CD4-positive, alpha-beta T cell treated with Interferon alpha-2 for 1 hour (primary cell): ENCODE data around the gene LTF.

Experiments
- DNase-seq, 2 donors: peaks; one replicate each; pipeline ENCODE4 v3.0.0-alpha.2; 2020 to 2022

LTF gene

DNA sequence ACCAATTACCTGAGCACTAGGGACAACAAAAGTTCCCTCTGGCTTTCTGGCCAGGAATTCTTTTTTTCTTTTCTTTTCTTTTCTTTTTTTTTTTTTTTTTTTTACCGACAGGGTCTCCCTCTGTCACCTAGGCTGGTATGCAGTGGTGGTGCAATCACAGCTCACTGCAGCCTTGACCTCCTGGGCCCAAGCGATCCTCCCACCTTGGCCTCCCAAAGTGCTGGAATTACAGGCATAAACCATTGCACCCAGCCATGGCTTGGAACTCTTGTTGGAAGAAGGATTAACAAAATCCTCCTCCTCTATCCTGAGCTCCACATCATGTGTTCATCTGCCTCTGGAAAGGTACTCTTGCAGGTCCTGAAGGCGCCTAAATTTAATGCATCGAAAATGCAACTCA lies 2.9 kb upstream of the LTF start:
- DNase-seq, result no peak

DNA sequence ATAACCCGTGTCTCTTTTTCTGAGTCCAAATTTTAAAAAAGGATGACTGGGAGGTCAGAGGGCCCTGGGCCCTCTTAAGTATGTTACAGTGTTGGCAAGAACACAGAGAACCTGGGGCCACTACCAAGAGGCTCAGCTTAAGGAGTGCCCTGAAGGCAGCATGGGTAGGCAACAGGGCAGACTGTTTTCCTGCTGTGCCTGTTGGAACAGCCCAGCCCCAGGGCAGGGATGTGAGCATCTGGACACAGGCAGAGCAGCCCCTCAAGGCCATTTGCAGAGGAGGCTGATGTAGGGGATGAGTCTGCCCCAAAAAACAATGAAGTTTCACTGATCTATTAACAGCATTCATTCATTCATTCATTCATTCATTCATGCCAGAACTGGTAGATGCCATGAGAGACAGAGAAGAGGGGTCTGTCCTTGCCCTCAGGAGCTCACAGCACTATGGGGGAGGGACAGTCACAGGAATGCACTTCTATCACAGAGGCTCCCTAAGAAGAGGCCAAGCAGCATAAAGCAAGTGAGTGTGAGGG lies 2.2 kb upstream of the LTF start:
- DNase-seq, result no peak

DNA sequence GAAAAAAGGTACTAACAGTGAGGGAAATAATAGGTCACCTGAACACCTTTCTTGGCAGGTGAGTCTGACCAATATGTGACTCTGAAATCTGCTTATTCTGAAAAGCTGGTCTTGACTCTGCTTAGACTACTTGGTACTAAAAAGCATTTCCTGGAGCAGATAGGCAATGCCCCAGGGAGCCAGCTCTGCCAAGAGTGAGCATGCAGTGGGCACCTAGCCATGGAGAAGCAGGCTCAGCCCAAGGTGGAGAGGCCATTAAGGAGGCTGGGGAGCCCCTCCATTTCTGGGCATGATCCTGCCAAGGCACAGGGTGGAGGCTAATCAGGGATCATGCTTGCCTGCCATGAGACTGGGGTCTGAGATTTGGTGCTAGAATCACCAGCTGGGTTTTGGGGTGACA lies 1.6 kb upstream of the LTF start:
- no peak for DNase-seq

DNA sequence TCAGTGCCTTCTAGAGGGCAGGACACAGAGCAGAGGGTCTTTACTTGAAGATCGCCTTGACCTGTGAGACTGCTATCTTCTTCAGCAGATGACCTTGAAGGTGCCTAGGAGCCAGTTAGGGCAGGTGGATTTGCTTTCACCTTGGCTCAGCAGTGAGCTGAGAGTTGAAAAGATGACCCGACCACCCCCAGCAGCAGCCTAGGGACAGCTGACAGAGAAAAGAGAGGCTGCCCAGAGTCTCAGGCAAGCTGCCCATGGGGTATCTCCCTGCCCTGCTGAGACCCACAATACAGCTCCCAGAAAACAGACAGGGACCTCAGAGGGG lies 453 bp upstream of the LTF start:
- no peak for DNase-seq

DNA sequence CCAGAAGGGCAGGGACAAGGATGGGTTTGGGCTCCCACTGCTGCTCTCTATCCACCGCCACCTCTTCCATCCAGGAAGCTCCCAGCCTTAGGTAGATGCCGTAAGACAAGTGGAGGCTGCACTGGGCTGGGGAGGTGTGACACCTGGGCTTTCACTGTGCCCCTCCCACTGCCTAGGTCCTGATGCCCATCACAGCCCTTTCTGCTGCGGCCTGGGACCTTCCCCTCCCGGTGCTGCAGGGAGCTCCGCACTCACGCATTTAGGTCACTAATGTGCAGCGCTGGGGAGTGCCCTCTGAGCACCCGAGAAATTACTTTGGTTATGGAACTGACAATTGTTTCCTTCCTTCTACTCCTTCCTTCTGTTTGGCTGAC lies 850 bp downstream of the LTF start:
- DNase-seq, result no peak

DNA sequence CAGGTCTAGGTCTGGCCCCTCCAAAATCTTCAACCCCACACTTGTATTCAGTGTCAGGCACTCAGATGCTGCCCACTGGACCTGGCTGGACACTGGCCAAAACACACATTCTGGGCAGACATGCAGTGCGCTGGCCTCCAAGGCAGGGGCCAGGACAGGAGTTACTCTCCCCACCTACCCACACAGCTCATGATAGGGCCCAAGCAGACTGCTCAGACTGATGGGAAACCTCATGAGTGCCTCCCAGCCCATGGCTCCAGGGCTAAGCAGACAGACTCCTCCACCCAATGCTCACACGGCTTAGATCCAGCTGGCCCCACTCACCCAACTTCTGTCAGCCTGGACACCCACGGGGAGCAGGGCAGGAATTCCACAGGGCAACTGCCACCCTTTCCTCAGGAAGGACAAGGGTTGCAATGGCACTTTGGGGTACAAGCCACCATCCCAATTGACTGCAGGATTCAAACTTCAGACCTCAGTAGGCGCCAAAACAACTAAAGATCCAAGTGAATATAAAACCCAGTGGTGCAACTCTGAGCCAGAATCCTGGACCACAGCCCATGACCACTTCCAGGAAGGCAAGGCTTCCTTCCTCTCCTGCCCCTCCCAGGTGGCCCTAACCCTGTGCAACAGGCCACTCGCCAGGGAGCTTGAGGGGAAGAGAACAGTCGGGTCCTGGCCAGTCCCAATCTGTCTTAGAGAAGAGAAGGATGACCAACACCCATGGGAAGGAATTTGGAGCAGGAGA lies 1.4 kb downstream of the LTF start:
- no peak for DNase-seq

DNA sequence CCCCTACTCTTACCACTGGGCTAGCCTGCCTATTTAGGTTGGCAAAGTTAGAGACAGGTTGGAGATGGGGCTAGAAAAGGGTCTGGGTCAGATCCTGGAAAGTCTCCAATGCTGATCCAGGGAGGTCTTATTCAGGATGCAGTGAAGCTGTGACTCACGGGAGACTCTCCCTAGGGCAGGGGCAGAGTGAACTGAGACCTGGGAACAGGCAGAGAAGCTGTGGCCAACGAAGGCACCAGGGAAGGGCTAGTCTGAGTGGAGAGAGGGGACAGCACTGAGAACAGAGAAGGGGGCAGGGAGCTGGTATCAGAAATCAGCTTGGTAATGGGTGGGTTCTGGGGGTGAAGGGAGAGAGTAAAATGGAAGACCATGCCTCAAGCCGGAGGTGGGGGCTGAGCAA lies 2.2 kb downstream of the LTF start:
- no peak for DNase-seq

DNA sequence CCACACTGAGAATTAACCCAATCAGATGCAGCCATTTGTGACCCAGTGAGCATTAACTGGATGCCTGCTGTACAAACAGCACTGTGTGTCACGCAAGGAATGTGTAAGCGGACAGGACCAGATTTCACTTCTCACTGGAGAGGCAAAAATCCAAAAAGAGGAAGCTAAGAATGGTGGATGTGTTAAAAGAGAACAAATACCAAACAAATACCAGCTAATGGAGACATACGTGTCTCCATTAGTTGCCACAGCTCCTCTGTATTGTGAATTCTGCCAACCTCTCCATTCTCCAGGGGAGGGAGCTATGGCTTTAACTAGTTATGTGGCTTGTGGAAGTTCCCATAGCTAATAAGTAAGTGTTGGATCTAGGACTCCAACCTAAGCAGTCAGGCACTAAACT lies 2.6 kb downstream of the LTF start:
- DNase-seq, result no peak

DNA sequence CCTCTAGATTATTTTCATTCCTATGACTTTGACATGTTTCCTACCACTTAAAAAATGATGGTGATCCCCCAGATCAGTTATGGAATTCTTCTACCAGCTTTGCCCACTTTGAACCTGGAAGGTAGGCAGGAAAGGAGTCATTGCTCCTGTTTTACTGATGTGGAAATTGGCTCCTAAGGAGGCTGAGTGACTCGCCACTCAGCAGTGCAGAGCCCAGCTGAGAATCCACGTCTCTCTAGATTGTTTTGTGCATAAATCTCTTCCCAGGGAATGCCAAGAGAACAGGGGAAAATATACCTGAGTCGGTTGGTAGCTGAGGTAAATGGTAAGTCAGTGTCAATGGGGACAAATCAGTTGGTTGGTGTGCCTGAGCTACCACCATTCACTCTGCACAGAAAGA lies 4.7 kb downstream of the LTF start:
- DNase-seq, result no peak

DNA sequence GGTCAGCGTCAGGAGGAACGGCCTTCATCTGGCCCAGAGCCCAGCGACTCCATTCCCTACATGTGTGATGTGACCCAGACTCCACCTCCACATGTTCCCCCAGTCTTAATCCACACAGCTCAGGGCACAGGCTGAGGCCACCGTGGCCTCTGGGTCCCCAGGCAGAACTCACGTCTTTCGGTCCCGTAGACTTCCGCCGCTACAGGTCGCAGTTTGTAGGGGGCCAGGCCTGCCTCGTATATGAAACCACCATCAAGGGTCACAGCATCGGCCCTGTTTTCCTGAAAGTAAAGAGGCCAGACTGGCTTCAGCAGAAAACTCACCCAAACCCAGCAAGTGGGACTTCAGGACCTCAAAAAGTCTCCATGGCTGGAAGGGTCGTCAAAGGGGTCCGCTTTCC lies 8.6 kb downstream of the LTF start:
- DNase-seq, result no peak

DNA sequence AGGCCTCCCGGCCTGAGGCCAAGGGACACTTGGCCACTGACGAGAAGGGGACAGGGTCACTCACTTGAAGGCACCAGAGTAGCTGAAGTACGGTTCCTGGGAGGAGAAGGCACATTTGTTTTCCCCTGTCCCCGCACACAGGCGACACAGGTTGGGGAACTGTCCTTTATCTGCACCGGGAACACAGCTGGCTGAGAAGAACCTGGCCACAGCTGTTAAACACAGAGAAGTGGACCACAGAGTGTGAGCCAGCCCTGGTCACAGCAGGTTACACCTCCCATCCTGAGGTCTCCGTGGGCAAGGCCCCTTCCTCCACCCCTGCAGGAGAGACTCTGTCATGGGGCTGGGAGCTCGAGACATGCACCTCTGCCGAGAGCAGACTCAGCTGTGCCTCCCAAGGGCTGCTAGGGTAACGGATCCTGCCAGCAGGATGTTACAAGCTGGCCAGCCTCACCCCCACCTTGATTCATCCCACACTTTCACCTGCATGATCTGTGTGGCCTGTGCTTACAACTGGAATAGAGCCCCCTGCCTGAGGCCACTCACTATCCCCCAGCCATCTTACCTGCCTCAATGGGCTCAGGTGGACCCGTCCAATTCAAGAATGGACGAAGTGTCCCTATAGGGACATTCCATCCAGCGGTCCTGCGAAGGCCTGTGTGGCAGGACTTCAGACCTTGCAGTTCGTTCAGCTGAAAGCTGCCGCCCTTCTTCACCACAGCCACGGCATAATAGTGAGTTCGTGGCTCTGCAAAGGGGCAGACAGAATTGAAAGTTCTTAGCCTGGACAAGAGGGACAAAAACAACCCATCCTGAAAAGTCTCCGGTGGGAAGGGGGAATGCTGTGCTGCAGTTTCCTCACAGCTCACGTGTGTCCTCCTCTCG lies 9.2 kb downstream of the LTF start:
- DNase-seq, result no peak

DNA sequence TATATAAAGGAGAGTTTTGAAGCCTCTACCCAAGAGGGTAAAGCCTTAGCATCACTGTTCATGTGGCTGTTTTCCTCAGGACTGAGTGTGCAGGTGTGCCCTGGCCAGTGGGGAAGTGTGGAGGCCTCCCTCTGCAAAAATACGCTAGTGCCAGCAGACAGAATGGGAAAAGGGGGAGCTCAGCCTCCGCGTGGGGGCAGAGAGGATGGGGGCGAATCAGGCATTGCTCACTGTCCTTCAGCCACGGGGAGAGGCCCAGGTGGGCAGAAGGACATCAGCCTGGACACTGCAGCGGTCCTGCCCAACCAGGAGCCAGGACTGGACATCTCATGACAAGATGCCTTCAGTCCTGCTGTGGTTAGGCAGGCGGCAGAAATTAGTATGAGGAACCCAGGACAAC lies 10.1 kb downstream of the LTF start:
- DNase-seq, result no peak

DNA sequence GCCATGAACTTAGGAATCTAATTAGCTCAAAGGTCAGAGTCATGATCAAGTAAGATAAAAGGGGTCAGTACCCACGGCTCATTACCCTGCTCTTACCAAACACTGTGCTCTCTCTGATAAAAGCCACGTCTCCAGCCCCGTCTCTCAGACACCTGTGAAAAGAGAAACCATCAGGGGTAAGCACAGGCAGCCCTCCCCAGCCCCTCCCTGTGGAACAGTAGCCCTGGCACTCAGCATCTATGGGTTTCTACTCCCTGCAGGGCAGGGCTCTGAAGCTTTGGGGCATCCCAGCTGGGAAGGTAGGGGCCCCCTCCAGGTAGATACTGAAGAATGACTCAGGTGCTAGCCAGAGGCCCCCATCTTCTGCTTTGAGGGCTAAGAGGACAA lies 10.5 kb downstream of the LTF start:
- no peak for DNase-seq

DNA sequence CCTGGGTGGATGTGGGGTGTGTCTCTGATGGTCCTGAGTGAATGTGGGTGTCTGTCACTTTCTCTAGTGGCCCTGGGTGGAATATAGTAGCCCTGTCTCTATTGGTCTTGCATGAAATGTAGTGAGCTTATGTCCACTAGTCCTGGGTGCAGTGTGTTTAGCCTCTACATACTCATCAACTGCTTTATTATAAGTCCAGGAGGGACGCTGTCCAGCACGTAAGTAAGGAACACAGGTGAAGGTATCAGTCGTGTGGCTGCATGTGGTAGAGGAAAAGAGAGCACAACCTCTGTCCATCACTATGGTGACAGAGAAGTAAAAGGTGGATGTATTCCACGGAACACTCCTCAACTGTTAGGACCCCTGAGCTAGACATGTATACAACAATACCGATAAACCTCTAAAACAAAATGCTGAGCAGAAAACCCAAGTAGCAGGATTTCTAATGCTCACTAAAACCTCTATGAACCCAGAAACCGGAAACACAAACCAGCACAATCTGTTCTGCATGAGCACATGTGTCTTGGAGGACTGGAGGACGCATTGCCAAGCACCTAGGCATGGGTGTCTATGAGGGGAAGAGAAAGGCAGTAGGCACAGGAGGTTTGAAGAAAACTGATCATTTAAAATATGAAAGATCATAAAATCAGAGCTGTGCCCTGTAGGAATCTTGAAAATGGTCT lies 11.0 kb downstream of the LTF start:
- DNase-seq, result no peak

DNA sequence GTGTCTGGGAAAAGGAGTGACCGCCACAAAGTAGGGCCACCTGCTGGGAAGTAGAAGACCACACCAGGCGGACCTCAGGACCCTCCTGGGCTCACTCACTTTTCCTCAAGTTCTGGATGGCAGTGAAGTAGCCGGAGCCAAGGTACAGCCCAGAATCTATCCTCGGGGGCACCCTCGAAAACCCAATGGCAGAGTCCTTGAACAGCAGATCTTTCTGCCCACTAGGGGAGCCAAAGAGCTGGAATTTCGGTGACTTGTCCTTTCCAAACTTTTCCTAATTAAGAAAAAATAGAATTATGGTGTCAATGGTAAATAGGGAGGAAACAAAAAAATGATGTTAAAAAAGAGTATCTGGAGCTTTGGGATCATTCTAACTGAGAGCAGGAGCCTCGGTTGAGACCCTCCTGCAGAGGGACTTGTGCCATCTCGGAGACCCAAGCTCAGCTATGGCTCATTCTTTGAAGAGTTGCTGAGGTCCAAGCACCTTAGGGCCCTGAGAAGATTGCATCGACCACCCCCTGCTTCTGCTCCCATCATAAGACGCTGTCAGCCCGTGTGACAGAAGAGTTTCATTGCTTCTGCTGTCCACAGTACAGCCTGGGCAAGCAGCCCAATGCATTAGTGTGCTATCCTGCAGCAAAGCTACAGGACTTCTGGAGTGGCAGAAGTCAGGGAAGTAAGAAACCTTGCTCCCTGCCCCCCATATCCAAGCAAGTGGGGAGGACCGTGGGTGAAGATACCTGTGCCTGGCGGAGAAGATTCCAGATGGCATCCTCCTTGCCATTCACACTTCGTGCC lies 14.8 kb downstream of the LTF start:
- DNase-seq, result no peak

DNA sequence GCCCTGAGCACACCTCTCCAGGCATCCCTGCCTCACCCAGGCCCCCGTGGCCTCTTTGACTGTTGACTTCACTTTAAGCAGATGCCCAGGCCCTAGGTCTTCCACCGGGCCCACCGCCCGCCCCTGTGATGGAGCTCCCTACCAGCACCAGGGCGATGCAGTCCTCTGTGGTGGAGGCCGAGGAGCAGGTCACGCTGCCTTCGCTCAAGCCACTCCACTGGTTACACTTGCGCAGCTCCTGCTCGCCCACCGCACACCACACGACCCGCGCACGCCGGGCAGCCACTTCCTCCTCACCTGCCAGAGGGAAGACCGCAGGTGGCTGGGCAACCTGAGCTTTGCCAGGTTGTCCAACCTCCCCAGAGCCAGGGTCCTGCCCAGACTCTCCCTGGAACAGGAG lies 16.0 kb downstream of the LTF start:
- DNase-seq, result no peak

DNA sequence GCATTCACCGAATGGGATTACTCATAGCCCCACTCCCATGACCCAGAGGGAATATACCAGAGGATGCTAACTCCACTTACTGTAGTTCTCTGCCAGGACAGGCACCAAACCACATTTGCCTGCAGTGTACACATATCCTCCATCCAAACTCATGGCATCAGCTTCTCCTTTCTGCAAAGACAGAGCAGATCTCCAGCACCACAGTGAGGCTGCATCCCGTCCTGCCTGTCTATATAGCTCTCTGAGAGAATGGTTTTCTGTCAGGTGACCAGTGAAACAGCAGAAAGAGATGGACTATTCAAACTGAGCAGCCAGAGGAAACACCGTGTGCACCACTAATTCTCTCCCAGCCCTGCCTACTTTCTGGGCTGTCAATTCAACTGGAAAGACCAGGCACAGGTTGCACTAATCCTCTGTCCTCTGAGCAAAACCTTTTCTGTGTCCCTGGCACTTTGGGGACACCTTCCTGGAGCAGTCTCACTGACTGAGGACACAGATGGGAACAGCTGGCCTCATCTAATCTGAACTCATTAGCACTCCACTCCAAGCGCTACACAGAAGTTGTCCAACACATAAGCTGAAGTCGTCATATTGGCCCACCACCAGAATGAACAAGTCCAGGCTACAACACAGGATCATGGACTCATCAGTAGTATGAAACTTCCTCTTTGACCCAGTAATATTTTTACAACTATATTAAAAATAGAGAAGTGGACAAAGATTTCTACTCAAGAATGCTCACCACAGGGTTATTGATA lies 17.3 kb downstream of the LTF start:
- no peak for DNase-seq

DNA sequence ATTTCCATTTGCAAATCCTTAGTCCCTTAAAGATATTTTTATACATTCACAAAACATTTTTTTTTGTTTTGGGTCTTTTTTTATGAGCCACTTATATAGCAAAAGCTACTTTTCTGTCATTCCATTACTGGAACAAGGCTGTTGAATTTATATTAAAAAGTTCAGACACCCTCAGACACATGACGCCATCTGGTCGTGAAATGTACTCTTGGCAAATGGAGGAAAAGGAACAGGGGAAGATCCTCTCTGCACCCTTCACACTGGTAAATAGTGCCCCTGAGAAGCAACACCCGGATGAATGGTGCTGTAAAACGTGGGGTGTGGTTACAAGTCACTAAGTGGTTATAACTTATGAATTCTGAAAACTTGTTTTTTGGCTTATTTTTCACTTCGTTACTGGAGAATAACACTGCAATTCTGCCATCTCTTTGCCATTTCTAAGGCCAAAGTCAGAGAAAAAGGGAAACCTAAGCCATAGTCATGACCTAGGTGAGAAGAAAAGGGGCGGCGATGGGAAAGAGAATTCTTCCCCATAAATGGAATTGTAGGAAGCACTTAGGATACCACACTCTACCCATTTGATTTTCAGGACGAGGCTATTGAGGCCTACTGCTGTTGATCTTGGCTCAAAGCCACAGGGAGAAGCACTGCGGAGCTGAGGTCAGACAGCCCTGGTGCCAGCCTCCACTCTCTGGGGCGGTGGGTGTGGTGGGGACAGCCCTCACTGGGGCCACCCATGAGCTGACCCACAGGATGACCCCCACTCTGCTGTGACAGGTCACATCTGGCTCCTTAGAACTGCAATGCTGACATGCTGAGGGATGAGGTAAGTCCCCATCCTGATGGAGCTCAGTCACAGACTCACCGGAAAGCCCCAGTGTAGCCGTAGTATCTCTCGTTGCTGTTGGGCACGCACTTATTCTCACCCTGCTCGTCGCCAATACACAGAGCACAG lies 21.9 kb downstream of the LTF start:
- peak; percentile 29 to 58 for DNase-seq

DNA sequence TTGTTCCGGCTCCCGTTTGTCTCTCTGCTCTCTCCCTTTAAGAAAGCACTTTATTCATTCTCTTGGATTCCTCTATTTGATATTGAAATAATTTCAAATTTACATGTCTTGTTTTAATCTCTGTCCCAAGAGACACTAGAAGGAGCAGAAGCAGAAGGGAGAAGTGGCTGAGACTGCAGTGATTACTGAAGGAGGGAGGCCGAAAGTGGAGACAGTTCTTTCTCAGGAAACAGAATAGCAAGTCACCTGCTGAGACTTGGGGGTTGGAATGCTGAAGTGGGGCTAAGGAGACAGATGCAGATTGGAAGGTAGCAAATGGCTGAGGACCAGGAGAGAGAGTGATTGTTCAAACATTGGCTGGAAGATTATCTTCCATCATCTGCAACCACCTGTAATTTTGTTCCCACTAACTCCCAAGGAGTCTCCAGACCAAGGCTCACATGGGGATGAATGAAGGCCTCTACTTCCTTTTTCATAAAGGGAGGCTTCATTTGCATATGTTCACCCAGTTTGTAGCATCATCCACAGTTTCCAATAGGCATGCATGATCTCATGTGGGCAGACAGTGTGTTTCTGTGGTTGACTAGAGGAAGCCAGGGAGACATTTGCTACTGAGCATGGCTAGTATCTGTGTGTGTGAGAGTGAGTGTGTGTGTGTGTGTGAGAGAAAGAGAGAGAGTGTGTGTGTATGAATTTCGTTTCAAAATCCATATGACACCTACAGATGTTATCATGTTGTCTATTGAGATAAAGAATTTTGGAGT lies 24.0 kb downstream of the LTF start:
- DNase-seq, result peak; percentile 28 to 42

DNA sequence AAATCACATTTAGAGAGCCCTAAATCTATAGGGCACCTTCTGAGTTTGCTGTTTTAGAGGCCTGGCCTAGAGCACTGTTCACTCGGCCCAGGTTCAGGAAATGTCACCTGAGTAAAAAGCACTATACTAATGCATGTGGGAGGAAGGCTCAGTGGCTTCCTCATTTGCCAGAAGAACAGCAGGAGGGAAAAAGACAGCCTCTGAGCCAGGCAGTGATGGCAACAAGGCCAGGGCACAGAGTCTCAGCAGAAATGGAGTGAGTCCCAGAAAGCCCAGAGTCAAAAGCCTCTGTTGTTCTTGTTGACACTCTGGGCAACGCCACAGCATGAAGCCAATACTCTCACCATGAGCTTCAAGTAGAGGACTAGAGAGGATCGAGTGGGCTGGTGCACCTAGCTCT lies 25.9 kb downstream of the LTF start:
- no peak for DNase-seq
